ENCODE results near the gene NAALADL2. TPM values are rescaled to one million over a fixed set of nuclear protein-coding genes. Genes with fewer than 3 reads are reported as not detected.

NAALADL2 gene
- polyA plus RNA-seq, 1 donor from 2014 or later: 1.6 TPM

DNA sequence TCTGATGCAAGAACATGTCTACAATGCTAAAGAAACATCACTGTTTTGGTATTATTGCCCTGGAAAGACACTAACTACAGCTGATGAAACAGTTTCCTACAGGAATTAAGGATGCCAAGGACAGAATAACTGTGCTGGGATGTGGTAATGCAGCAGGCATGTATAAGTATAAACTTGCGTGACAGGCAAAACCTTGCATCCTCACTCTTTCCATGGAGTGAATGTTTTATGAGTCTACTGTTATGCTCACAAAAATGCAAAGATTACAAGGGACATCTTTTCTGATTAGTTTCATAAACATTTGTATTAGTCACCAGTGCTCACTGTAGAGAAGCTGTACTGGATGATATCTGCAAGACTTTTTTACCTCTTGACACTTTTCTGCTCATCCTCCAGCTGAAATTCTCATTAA, 143.6 kb downstream of the NAALADL2 start:
- no peaks in the 10 kb centered on the region for H4K20me1 ChIP-seq (ENCODE audit: insufficient read depth)
- H3K36me3 ChIP-seq (ENCODE audit: insufficient read depth, low read length): no peaks in the 10 kb centered on the region
- H3K9me3 ChIP-seq (ENCODE audit: low read length): no peaks in the 10 kb centered on the region
- no peak overlapping the region for H3K9ac ChIP-seq (ENCODE audit: low read length)
- H2AFZ ChIP-seq (ENCODE audit: low read depth, low read length): no peak overlapping the region
- no peaks in the 10 kb centered on the region for H3K79me2 ChIP-seq (replicated peaks; ENCODE audit: insufficient read depth, low read length)
- no peaks in the 10 kb centered on the region for H3K9me2 ChIP-seq (ENCODE audit: insufficient read depth, low read length)
- H3K4me3 ChIP-seq (ENCODE audit: low read length): no peak overlapping the region
- no peaks in the 10 kb centered on the region for H3K27me3 ChIP-seq (ENCODE audit: insufficient read depth, low read depth, low read length)
- no peak overlapping the region for H3K4me2 ChIP-seq (ENCODE audit: low read length)
- H3K27ac ChIP-seq (ENCODE audit: low read length): no peak overlapping the region
- TF ChIP-seq, protein P1, sequence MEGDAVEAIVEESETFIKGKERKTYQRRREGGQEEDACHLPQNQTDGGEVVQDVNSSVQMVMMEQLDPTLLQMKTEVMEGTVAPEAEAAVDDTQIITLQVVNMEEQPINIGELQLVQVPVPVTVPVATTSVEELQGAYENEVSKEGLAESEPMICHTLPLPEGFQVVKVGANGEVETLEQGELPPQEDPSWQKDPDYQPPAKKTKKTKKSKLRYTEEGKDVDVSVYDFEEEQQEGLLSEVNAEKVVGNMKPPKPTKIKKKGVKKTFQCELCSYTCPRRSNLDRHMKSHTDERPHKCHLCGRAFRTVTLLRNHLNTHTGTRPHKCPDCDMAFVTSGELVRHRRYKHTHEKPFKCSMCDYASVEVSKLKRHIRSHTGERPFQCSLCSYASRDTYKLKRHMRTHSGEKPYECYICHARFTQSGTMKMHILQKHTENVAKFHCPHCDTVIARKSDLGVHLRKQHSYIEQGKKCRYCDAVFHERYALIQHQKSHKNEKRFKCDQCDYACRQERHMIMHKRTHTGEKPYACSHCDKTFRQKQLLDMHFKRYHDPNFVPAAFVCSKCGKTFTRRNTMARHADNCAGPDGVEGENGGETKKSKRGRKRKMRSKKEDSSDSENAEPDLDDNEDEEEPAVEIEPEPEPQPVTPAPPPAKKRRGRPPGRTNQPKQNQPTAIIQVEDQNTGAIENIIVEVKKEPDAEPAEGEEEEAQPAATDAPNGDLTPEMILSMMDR (IDR thresholded peaks at IDR 0.05; ENCODE audit: poor library complexity, severe bottlenecking): no peak
- TF ChIP-seq EZH2 (IDR thresholded peaks at IDR 0.05; ENCODE audit: borderline replicate concordance, insufficient read depth, low read length, poor library complexity, severe bottlenecking) (no peak), POLR2AphosphoS5 (IDR thresholded peaks at IDR 0.05) (no peak), SMC3 (conservative IDR thresholded peaks at IDR 0.05; ENCODE audit: poor library complexity) (no peak), MXI1 (conservative IDR thresholded peaks at IDR 0.05; ENCODE audit: poor library complexity, severe bottlenecking) (no peak), RAD21 (conservative IDR thresholded peaks at IDR 0.05) (no peak), TAF1 (IDR thresholded peaks at IDR 0.05; ENCODE audit: low read depth) (no peak), EP300 (conservative IDR thresholded peaks at IDR 0.05; ENCODE audit: poor library complexity, severe bottlenecking) (no peak)
- TF ChIP-seq, protein P2, sequence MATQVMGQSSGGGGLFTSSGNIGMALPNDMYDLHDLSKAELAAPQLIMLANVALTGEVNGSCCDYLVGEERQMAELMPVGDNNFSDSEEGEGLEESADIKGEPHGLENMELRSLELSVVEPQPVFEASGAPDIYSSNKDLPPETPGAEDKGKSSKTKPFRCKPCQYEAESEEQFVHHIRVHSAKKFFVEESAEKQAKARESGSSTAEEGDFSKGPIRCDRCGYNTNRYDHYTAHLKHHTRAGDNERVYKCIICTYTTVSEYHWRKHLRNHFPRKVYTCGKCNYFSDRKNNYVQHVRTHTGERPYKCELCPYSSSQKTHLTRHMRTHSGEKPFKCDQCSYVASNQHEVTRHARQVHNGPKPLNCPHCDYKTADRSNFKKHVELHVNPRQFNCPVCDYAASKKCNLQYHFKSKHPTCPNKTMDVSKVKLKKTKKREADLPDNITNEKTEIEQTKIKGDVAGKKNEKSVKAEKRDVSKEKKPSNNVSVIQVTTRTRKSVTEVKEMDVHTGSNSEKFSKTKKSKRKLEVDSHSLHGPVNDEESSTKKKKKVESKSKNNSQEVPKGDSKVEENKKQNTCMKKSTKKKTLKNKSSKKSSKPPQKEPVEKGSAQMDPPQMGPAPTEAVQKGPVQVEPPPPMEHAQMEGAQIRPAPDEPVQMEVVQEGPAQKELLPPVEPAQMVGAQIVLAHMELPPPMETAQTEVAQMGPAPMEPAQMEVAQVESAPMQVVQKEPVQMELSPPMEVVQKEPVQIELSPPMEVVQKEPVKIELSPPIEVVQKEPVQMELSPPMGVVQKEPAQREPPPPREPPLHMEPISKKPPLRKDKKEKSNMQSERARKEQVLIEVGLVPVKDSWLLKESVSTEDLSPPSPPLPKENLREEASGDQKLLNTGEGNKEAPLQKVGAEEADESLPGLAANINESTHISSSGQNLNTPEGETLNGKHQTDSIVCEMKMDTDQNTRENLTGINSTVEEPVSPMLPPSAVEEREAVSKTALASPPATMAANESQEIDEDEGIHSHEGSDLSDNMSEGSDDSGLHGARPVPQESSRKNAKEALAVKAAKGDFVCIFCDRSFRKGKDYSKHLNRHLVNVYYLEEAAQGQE (IDR thresholded peaks at IDR 0.05; ENCODE audit: borderline replicate concordance): no peak
- H3F3A ChIP-seq (ENCODE audit: insufficient read depth, low read length, poor library complexity, severe bottlenecking): no peaks in the 10 kb centered on the region

DNA sequence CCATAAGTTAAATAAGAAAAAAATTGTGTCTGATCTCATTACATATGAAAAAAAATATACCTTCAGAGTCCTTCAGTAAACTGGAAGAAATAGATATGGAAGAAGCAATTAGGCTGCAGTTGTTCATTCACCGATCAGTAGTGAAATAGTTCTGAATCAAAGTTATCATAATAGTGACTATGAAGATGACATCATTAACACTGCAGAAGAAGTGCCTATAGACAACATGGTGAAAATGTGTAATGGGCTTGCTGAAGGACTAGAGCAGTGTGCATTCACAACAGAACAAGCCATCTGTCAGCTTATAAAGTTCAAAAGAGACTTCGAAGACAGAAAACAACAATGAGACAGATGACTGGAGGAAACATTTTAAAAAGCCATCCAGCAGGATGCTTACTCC, 144.5 kb downstream of the NAALADL2 start:
- H3K36me3 ChIP-seq (ENCODE audit: insufficient read depth, low read length): no peaks in the 10 kb centered on the region
- TF ChIP-seq MXI1 (conservative IDR thresholded peaks at IDR 0.05; ENCODE audit: poor library complexity, severe bottlenecking) (no peak), POLR2AphosphoS5 (IDR thresholded peaks at IDR 0.05) (no peak), RAD21 (conservative IDR thresholded peaks at IDR 0.05) (no peak), EZH2 (IDR thresholded peaks at IDR 0.05; ENCODE audit: borderline replicate concordance, insufficient read depth, low read length, poor library complexity, severe bottlenecking) (no peak)
- TF ChIP-seq, protein P1 (IDR thresholded peaks at IDR 0.05; ENCODE audit: poor library complexity, severe bottlenecking): no peak
- no peak overlapping the region for H2AFZ ChIP-seq (ENCODE audit: low read depth, low read length)
- H3K27ac ChIP-seq (ENCODE audit: low read length): no peak overlapping the region
- H3K79me2 ChIP-seq (replicated peaks; ENCODE audit: insufficient read depth, low read length): no peaks in the 10 kb centered on the region
- H3K27me3 ChIP-seq (ENCODE audit: insufficient read depth, low read depth, low read length): no peaks in the 10 kb centered on the region
- no peaks in the 10 kb centered on the region for H3K9me2 ChIP-seq (ENCODE audit: insufficient read depth, low read length)
- H3K9me3 ChIP-seq (ENCODE audit: low read length): no peaks in the 10 kb centered on the region
- H3K9ac ChIP-seq (ENCODE audit: low read length): no peak overlapping the region
- no peak overlapping the region for H3K4me2 ChIP-seq (ENCODE audit: low read length)
- no peak overlapping the region for H3K4me3 ChIP-seq (ENCODE audit: low read length)
- H4K20me1 ChIP-seq (ENCODE audit: insufficient read depth): no peaks in the 10 kb centered on the region
- H3F3A ChIP-seq (ENCODE audit: insufficient read depth, low read length, poor library complexity, severe bottlenecking): no peaks in the 10 kb centered on the region
